Measurements from ENCODE around the gene RAD9A.

RAD9A gene

DNA sequence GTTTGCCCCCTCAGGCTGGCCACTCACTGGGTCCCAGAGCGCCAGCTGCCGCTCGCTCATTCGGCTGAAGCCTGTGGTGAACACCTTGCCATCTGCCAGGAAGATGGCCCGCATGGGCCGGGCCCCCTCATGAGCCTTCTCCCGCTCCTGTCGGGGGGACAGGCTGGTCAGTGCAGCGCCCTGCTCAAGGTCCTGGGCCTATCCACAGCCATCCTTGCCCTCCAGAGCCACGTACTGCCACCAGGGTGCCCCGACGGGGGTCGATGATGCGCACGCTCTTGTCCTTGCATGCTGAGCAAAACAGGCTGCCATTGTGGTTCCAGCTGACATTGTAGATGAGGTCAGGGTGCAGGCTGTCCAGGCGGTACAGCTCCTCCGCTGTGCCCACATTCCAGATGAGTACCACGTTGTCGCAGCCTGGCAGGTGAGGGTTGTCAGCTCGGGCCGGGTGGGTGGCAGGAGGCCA, 49.3 kb downstream of the RAD9A start:
- no peak for DNase-seq

- no peak for DNase-seq
Observed at GRCh38 chr11:67441731-67442351, 50.1 kb downstream of the RAD9A start.

GRCh38 chr11:67442504-67443404, 51.0 kb downstream of the RAD9A start:
- no peak for DNase-seq

- DNase-seq: no peak
Observed at GRCh38 chr11:67445515-67445914, 53.7 kb downstream of the RAD9A start.

Data from central memory CD4-positive, alpha-beta T cell (primary cell).